SK-N-SH treated with all-trans-retinoic acid at 6 μM for 48 hours (cell line): ENCODE data around the gene SLPI.

Source experiments
- ATAC-seq: fragments of 200-7000 bp; cut with Tn5 transposase; 3 replicates; pipeline ENCODE4 v1.9.1; 2020; ENCODE audit warnings: mild to moderate bottlenecking, moderate library complexity
- ARNTL ChIP-seq: fragments of 450-650 bp; formaldehyde crosslinking; IDR thresholded peaks from 2 replicates; pipeline ENCODE4 v1.5.0; 2020; ENCODE audit warnings: low read depth, mild to moderate bottlenecking, moderate library complexity, borderline replicate concordance
- BACH2 ChIP-seq: fragments of 250-450 bp; sonication (Bioruptor Pico); IDR thresholded peaks from 2 replicates; pipeline ENCODE4 v1.9.0; 2021; ENCODE audit warnings: mild to moderate bottlenecking, borderline replicate concordance
- CREB5 ChIP-seq: fragments of 250-450 bp; sonication (Bioruptor Pico); IDR thresholded peaks from 2 replicates; pipeline ENCODE4 v1.5.1; 2020; ENCODE audit warnings: low read depth, mild to moderate bottlenecking, moderate library complexity
- CSDC2 ChIP-seq: fragments of 250-450 bp; sonication (Bioruptor Pico); IDR thresholded peaks from 2 replicates; pipeline ENCODE4 v1.5.0; 2020; ENCODE audit warnings: mild to moderate bottlenecking, moderate library complexity
- ESRRG ChIP-seq: fragments of 250-450 bp; sonication (Bioruptor Pico); IDR thresholded peaks from 2 replicates; pipeline ENCODE4 v1.6.1; 2021; ENCODE audit warnings: mild to moderate bottlenecking
- GLIS3 ChIP-seq: fragments of 250-450 bp; sonication (Bioruptor Pico); IDR thresholded peaks from 2 replicates; pipeline ENCODE4 v1.5.0; 2020; ENCODE audit warnings: mild to moderate bottlenecking, moderate library complexity
- PATZ1 ChIP-seq: fragments of 250-450 bp; sonication (Bioruptor Pico); IDR thresholded peaks from 2 replicates; pipeline ENCODE4 v1.8.0; 2020; ENCODE audit warnings: mild to moderate bottlenecking, moderate library complexity, borderline replicate concordance
- PPARA ChIP-seq: fragments of 250-450 bp; sonication (Bioruptor Pico); IDR thresholded peaks from 2 replicates; pipeline ENCODE4 v1.5.0; 2020; ENCODE audit warnings: mild to moderate bottlenecking, borderline replicate concordance
- RARB ChIP-seq: fragments of 250-450 bp; sonication (Bioruptor Pico); IDR thresholded peaks from 2 replicates; pipeline ENCODE4 v1.8.0; 2021; ENCODE audit warnings: mild to moderate bottlenecking, moderate library complexity
- SNAI2 ChIP-seq: fragments of 250-450 bp; sonication (Bioruptor Pico); IDR thresholded peaks from 2 replicates; pipeline ENCODE4 v1.5.0; 2020; ENCODE audit warnings: mild to moderate bottlenecking, moderate library complexity
- TOX ChIP-seq: fragments of 250-450 bp; sonication (Bioruptor Pico); IDR thresholded peaks from 2 replicates; pipeline ENCODE4 v1.8.0; 2021; ENCODE audit warnings: mild to moderate bottlenecking, moderate library complexity, borderline replicate concordance
- TSHZ2 ChIP-seq: fragments of 250-450 bp; sonication (Bioruptor Pico); IDR thresholded peaks from 2 replicates; pipeline ENCODE4 v1.5.0; 2020; ENCODE audit warnings: mild to moderate bottlenecking, moderate library complexity
- ZC3H10 ChIP-seq: fragments of 250-450 bp; sonication (Bioruptor Pico); IDR thresholded peaks from 2 replicates; pipeline ENCODE4 v1.5.1; 2021; ENCODE audit warnings: mild to moderate bottlenecking, moderate library complexity
- ZFP3 ChIP-seq: fragments of 250-450 bp; sonication (Bioruptor Pico); IDR thresholded peaks from 2 replicates; pipeline ENCODE4 v1.5.0; 2020; ENCODE audit warnings: mild to moderate bottlenecking, moderate library complexity
- ZFP30 ChIP-seq: fragments of 450-650 bp; formaldehyde crosslinking; IDR thresholded peaks from 2 replicates; pipeline ENCODE4 v1.5.0; 2022; ENCODE audit warnings: mild to moderate bottlenecking, moderate library complexity
- ZNF565 ChIP-seq: fragments of 450-650 bp; formaldehyde crosslinking; conservative IDR thresholded peaks from 2 replicates; pipeline ENCODE4 v1.5.0; 2020; ENCODE audit warnings: low read depth, mild to moderate bottlenecking, moderate library complexity
- ZNF70 ChIP-seq: fragments of 450-650 bp; formaldehyde crosslinking; IDR thresholded peaks from 2 replicates; pipeline ENCODE4 v1.5.0; 2020; ENCODE audit warnings: mild to moderate bottlenecking, moderate library complexity
- ZNF8 ChIP-seq: fragments of 450-650 bp; formaldehyde crosslinking; IDR thresholded peaks from 2 replicates; pipeline ENCODE4 v1.5.0; 2020; ENCODE audit warnings: mild to moderate bottlenecking, moderate library complexity

Gene SLPI

GRCh38 chr20:45269056-45269455, 14.7 kb upstream of the SLPI start:
- no peak for ATAC-seq
- TF ChIP-seq GLIS3 (CRISPR knock-in tag) = no peak
- no peak for TF ChIP-seq ZNF8
- TF ChIP-seq ZFP3 (CRISPR knock-in tag) = no peak
- TF ChIP-seq TOX (CRISPR knock-in tag) = no peak
- TF ChIP-seq BACH2 (CRISPR knock-in tag) = no peak
- TF ChIP-seq SNAI2 (CRISPR knock-in tag) = no peak
- TF ChIP-seq CREB5 (CRISPR knock-in tag) = no peak
- no peak for TF ChIP-seq PATZ1 (CRISPR knock-in tag)
- TF ChIP-seq RARB (CRISPR knock-in tag) = no peak
- TF ChIP-seq TSHZ2 = no peak
- TF ChIP-seq PPARA = no peak
- TF ChIP-seq CSDC2 (CRISPR knock-in tag) = no peak
- no peak for TF ChIP-seq ZNF565
- TF ChIP-seq, all 23 proteins: peak for 0

- ATAC-seq = no peak
These were observed 14.2 kb upstream of the SLPI start for GRCh38 chr20:45268531-45268930.

GRCh38 chr20:45266977-45267376, 12.6 kb upstream of the SLPI start:
- ATAC-seq = no peak
- TF ChIP-seq ZFP3 (CRISPR knock-in tag) (no peak), ESRRG (CRISPR knock-in tag) (no peak), BACH2 (CRISPR knock-in tag) (no peak), CSDC2 (CRISPR knock-in tag) (no peak)
- TF ChIP-seq, all 23 proteins: peak for 0

More at GRCh38 chr20:45268531-45268930, 14.2 kb upstream of the SLPI start:
- TF ChIP-seq CSDC2 (CRISPR knock-in tag) (no peak), GLIS3 (CRISPR knock-in tag) (no peak)
- TF ChIP-seq, all 23 proteins: peak for 0

- ATAC-seq = no peak
- TF ChIP-seq ZNF70 (CRISPR knock-in tag) (no peak), ZNF8 (no peak), ARNTL (CRISPR knock-in tag) (no peak), ZFP30 (CRISPR knock-in tag) (no peak), ZC3H10 (CRISPR knock-in tag) (no peak), CREB5 (CRISPR knock-in tag) (no peak), SNAI2 (CRISPR knock-in tag) (no peak)
These were observed 9.3 kb upstream of the SLPI start for GRCh38 chr20:45263556-45264266.

- ATAC-seq = no peak
- TF ChIP-seq ZC3H10 (CRISPR knock-in tag) (no peak), RARB (CRISPR knock-in tag) (no peak), ZNF70 (CRISPR knock-in tag) (no peak), ESRRG (CRISPR knock-in tag) (no peak), ZNF8 (no peak)
These were observed 4.3 kb upstream of the SLPI start for GRCh38 chr20:45258664-45259063.
